HEK293 (cell line): Measurements from ENCODE around the gene ATF6.

Experiments used
- CTCF ChIA-PET: fragments of 350-600 bp; formaldehyde crosslinking; extraction: SDS; loops from one replicate; lab custom pipeline; 2021; ENCODE audit warnings: antibody characterized with exemption; lab: Yijun Ruan, JAX
- POLR2A ChIA-PET: fragments of 300-600 bp; formaldehyde crosslinking; extraction: SDS; loops from one replicate; lab custom pipeline; 2020; ENCODE audit warnings: antibody characterized with exemption, inconsistent platforms; lab: Yijun Ruan, JAX
- H3K27ac ChIP-seq: fragments of 200-500 bp; sonication (Bioruptor generic); 2 replicates; pipeline ENCODE4 v1.5.1; 2014; ENCODE audit warnings: low read depth, low read length, control low read depth, inconsistent platforms; ENCODE audit errors: extremely low read depth
- H3K36me3 ChIP-seq, 2 experiments: fragments of 200-500 bp in 1 of 2; sonication (Bioruptor generic) in 1 of 2; 1 replicate in 1 of 2; 2 replicates in 1 of 2; pipeline ENCODE4 v1.5.1; 2014 to 2017; ENCODE audit warnings: inconsistent platforms in 2 of 2, low read length in 2 of 2; ENCODE audit not compliant: control insufficient read depth in 2 of 2, insufficient read depth in 1 of 2
- H3K4me1 ChIP-seq: fragments of 200-500 bp; sonication (Bioruptor generic); 2 replicates; pipeline ENCODE4 v1.5.1; 2014; ENCODE audit warnings: mild to moderate bottlenecking, low read length, inconsistent platforms; ENCODE audit not compliant: control insufficient read depth, insufficient read depth
- H3K4me3 ChIP-seq: 2 replicates; pipeline ENCODE4 v1.5.1; 2011; ENCODE audit warnings: low read depth, mild to moderate bottlenecking, control low read depth, low read length, moderate library complexity
- H3K9me3 ChIP-seq: fragments of 200-500 bp; sonication (Bioruptor generic); 2 replicates; pipeline ENCODE4 v1.5.1; 2014; ENCODE audit warnings: low read depth, low read length, inconsistent platforms; ENCODE audit not compliant: control insufficient read depth, insufficient read depth
- GLI2 ChIP-seq: fragments of 450-650 bp; formaldehyde crosslinking; IDR thresholded peaks from 2 replicates; pipeline ENCODE4; 2017; ENCODE audit warnings: missing biosample characterization, missing genetic modification characterization, low read depth, borderline replicate concordance
- IKZF3 ChIP-seq: fragments of 450-650 bp; IDR thresholded peaks from 2 replicates; pipeline ENCODE4 v1.5.0; 2018; ENCODE audit warnings: missing biosample characterization, mild to moderate bottlenecking, missing genetic modification characterization, moderate library complexity
- KLF1 ChIP-seq: fragments of 450-650 bp; formaldehyde crosslinking; IDR thresholded peaks from 2 replicates; pipeline ENCODE4 v1.5.1; 2016; ENCODE audit warnings: missing biosample characterization, missing genetic modification characterization
- MYNN ChIP-seq: fragments of 450-650 bp; formaldehyde crosslinking; IDR thresholded peaks from 2 replicates; pipeline ENCODE4 v1.5.1; 2016; ENCODE audit warnings: missing biosample characterization, missing genetic modification characterization, borderline replicate concordance
- SP3 ChIP-seq: fragments of 450-650 bp; formaldehyde crosslinking; IDR thresholded peaks from 2 replicates; pipeline ENCODE4 v1.5.1; 2016; ENCODE audit warnings: missing biosample characterization, missing genetic modification characterization
- TCF7L2 ChIP-seq: IDR thresholded peaks from 2 replicates; pipeline ENCODE4 v1.6.1; 2011; ENCODE audit warnings: low read depth, mild to moderate bottlenecking, inconsistent platforms, low read length, moderate library complexity, borderline replicate concordance
- YY1 ChIP-seq: fragments of 450-650 bp; formaldehyde crosslinking; IDR thresholded peaks from 2 replicates; pipeline ENCODE4 v1.5.1; 2018; ENCODE audit warnings: missing biosample characterization, missing genetic modification characterization
- ZFP3 ChIP-seq: fragments of 450-650 bp; formaldehyde crosslinking; IDR thresholded peaks from 2 replicates; pipeline ENCODE4 v1.5.1; 2016; ENCODE audit warnings: low read depth, missing biosample characterization, missing genetic modification characterization
- ZNF10 ChIP-seq: fragments of 450-650 bp; formaldehyde crosslinking; IDR thresholded peaks from 2 replicates; pipeline ENCODE4 v1.5.1; 2017; ENCODE audit warnings: missing biosample characterization, missing genetic modification characterization
- ZNF214 ChIP-seq: fragments of 450-650 bp; formaldehyde crosslinking; IDR thresholded peaks from 2 replicates; pipeline ENCODE4 v1.5.1; 2017; ENCODE audit warnings: missing biosample characterization, mild to moderate bottlenecking, missing genetic modification characterization, borderline replicate concordance
- ZNF302 ChIP-seq: fragments of 450-650 bp; formaldehyde crosslinking; IDR thresholded peaks from 2 replicates; pipeline ENCODE4 v1.5.1; 2016; ENCODE audit warnings: missing biosample characterization, missing genetic modification characterization, low read depth
- ZNF423 ChIP-seq: fragments of 450-650 bp; formaldehyde crosslinking; IDR thresholded peaks from 2 replicates; pipeline ENCODE4 v1.5.1; 2016; ENCODE audit warnings: missing biosample characterization, missing genetic modification characterization
- ZNF560 ChIP-seq: fragments of 450-650 bp; formaldehyde crosslinking; IDR thresholded peaks from 2 replicates; pipeline ENCODE4 v1.5.1; 2017; ENCODE audit warnings: missing biosample characterization, missing genetic modification characterization, borderline replicate concordance
- ZNF610 ChIP-seq: fragments of 450-650 bp; formaldehyde crosslinking; IDR thresholded peaks from 2 replicates; pipeline ENCODE4 v1.5.1; 2016; ENCODE audit warnings: missing biosample characterization, missing genetic modification characterization, borderline replicate concordance
- ZNF626 ChIP-seq: fragments of 450-650 bp; sonication (Bioruptor Pico); formaldehyde crosslinking; IDR thresholded peaks from 2 replicates; pipeline ENCODE4 v1.5.1; 2018; ENCODE audit warnings: missing biosample characterization, missing genetic modification characterization, inconsistent platforms
- ZNF670 ChIP-seq: fragments of 450-650 bp; formaldehyde crosslinking; IDR thresholded peaks from 2 replicates; pipeline ENCODE4 v1.5.1; 2016; ENCODE audit warnings: missing biosample characterization, missing genetic modification characterization, low read depth
- ZSCAN23 ChIP-seq: fragments of 450-650 bp; formaldehyde crosslinking; IDR thresholded peaks from 2 replicates; pipeline ENCODE4 v1.5.1; 2016; ENCODE audit warnings: missing biosample characterization, missing genetic modification characterization
- ZSCAN30 ChIP-seq: fragments of 450-650 bp; IDR thresholded peaks from 2 replicates; pipeline ENCODE4 v1.5.1; 2018; ENCODE audit warnings: missing biosample characterization, mild to moderate bottlenecking, missing genetic modification characterization, moderate library complexity
- TF ChIP-seq, protein P1 (sequence below): fragments of 450-650 bp; formaldehyde crosslinking; optimal IDR thresholded peaks from 2 replicates; pipeline ENCODE3; 2016; ENCODE audit warnings: missing biosample characterization, mild to moderate bottlenecking, missing genetic modification characterization
- TF ChIP-seq, protein P2 (sequence below): sonication (generic); formaldehyde crosslinking; IDR thresholded peaks from 2 replicates; pipeline ENCODE4 v1.8.1; 2022; ENCODE audit warnings: mild to moderate bottlenecking, moderate library complexity, missing genetic modification reagents
- TF ChIP-seq, protein P3 (sequence below): fragments of 450-650 bp; formaldehyde crosslinking; IDR thresholded peaks from 2 replicates; pipeline ENCODE4 v1.5.1; 2016; ENCODE audit warnings: missing biosample characterization, missing genetic modification characterization
- TF ChIP-seq, protein P4 (sequence below): fragments of 450-650 bp; formaldehyde crosslinking; IDR thresholded peaks from 2 replicates; pipeline ENCODE4 v1.5.1; 2016; ENCODE audit warnings: missing biosample characterization, missing genetic modification characterization, low read depth
- TF ChIP-seq, protein P5 (sequence below): fragments of 450-650 bp; formaldehyde crosslinking; IDR thresholded peaks from 2 replicates; pipeline ENCODE4 v1.5.1; 2016; ENCODE audit warnings: missing biosample characterization, missing genetic modification characterization
- TF ChIP-seq, protein P6 (sequence below): fragments of 450-650 bp; formaldehyde crosslinking; IDR thresholded peaks from 2 replicates; pipeline ENCODE4 v1.5.1; 2017; ENCODE audit warnings: missing biosample characterization, missing genetic modification characterization

ATF6 gene

DNA sequence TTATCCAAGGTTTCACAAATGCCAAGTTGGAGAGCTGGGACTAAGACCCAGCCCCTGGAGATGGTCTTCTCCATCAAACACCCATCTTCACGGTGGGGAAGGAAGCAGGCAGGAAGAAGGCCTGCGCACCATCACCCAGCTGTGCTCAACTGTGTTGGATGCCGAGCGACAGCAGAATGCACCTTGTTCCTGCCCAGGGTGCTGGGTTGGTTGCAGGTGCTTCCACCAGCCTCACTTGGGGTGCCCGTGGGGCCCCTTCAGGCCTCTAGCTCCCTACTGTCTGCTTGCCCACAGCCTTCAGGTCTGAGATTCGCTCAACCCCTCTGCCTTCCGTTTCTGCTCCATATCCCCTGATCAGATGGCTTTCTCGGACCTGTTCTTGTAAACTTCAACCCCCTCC, 215.0 kb downstream of the ATF6 start (continued):
- TF ChIP-seq YY1 (tag by site-specific recombination) (no peak), ZNF423 (tag by site-specific recombination) (no peak), ZNF10 (no peak), MYNN (tag by site-specific recombination) (no peak), ZNF626 (tag by site-specific recombination) (no peak), ZNF214 (tag by site-specific recombination) (no peak), ZNF610 (tag by site-specific recombination) (no peak), ZFP3 (tag by site-specific recombination) (no peak), ZSCAN23 (tag by site-specific recombination) (no peak), TCF7L2 (no peak), ZSCAN30 (no peak), SP3 (tag by site-specific recombination) (no peak)
- TF ChIP-seq, protein P1, sequence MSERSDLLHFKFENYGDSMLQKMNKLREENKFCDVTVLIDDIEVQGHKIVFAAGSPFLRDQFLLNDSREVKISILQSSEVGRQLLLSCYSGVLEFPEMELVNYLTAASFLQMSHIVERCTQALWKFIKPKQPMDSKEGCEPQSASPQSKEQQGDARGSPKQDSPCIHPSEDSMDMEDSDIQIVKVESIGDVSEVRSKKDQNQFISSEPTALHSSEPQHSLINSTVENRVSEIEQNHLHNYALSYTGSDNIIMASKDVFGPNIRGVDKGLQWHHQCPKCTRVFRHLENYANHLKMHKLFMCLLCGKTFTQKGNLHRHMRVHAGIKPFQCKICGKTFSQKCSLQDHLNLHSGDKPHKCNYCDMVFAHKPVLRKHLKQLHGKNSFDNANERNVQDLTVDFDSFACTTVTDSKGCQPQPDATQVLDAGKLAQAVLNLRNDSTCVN (tag by site-specific recombination): no peak
- TF ChIP-seq, protein P2, sequence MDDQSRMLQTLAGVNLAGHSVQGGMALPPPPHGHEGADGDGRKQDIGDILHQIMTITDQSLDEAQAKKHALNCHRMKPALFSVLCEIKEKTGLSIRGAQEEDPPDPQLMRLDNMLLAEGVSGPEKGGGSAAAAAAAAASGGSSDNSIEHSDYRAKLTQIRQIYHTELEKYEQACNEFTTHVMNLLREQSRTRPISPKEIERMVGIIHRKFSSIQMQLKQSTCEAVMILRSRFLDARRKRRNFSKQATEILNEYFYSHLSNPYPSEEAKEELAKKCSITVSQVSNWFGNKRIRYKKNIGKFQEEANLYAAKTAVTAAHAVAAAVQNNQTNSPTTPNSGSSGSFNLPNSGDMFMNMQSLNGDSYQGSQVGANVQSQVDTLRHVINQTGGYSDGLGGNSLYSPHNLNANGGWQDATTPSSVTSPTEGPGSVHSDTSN: no peak
- TF ChIP-seq, all 188 proteins: peak for 0

DNA sequence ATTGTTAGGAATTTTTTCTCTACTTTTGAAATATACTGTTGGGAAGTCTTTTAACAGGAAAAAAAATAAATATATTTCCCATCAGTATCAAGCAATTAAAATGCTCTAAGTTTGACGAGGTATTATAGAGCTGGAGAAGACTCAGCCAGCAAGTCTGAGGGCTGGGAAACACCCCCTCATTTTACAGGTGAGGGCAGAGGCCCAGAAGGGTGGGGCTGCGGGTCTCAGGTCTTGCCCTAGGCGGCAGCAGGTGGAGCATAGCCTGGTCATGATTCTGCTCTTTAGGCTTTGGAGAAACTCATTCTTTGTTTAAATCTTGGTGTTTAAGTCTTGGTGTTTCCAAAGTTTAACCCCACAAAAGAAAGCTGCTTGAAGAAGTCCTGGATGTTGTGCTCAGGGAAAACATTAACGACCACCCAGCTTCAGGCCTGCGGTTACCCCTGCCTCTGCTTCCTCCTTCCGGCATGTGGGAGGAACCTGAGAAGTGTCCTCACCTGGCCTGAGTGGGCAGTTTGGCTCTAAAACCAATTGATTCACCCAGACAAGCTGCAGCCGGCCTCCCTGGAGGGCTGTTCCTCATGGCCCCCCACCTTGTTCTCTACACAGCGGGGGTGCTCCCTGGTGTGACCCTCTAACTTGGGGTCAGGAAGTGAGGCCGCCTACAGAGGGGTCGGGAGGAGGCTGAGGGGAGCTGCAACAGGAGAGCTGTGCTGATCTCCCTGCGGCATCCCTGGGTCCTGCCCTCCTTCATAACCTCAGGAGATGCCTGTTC, 215.8 kb downstream of the ATF6 start:
- CTCF ChIA-PET: no interaction called here
- Histone ChIP-seq H3K36me3 (no peaks in the 10 kb centered on the region), H3K9me3 (no peaks in the 10 kb centered on the region), H3K4me3 (no peak overlapping the region), H3K4me1 (no peaks in the 10 kb centered on the region), H3K27ac (no peak overlapping the region)
- TF ChIP-seq GLI2 (no peak), ZNF670 (tag by site-specific recombination) (no peak), ZNF302 (no peak), ZNF560 (tag by site-specific recombination) (no peak), KLF1 (tag by site-specific recombination) (no peak), IKZF3 (tag by site-specific recombination) (no peak)
- TF ChIP-seq, protein P3, sequence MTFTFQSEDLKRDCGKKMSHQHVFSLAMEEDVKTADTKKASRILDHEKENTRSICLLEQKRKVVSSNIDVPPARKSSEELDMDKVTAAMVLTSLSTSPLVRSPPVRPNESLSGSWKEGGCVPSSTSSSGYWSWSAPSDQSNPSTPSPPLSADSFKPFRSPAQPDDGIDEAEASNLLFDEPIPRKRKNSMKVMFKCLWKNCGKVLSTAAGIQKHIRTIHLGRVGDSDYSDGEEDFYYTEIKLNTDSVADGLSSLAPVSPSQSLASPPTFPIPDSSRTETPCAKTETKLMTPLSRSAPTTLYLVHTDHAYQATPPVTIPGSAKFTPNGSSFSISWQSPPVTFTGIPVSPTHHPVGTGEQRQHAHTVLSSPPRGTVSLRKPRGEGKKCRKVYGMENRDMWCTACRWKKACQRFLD (tag by site-specific recombination): no peak
- TF ChIP-seq, protein P4, sequence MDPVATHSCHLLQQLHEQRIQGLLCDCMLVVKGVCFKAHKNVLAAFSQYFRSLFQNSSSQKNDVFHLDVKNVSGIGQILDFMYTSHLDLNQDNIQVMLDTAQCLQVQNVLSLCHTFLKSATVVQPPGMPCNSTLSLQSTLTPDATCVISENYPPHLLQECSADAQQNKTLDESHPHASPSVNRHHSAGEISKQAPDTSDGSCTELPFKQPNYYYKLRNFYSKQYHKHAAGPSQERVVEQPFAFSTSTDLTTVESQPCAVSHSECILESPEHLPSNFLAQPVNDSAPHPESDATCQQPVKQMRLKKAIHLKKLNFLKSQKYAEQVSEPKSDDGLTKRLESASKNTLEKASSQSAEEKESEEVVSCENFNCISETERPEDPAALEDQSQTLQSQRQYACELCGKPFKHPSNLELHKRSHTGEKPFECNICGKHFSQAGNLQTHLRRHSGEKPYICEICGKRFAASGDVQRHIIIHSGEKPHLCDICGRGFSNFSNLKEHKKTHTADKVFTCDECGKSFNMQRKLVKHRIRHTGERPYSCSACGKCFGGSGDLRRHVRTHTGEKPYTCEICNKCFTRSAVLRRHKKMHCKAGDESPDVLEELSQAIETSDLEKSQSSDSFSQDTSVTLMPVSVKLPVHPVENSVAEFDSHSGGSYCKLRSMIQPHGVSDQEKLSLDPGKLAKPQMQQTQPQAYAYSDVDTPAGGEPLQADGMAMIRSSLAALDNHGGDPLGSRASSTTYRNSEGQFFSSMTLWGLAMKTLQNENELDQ (tag by site-specific recombination): no peak
- TF ChIP-seq, protein P5, sequence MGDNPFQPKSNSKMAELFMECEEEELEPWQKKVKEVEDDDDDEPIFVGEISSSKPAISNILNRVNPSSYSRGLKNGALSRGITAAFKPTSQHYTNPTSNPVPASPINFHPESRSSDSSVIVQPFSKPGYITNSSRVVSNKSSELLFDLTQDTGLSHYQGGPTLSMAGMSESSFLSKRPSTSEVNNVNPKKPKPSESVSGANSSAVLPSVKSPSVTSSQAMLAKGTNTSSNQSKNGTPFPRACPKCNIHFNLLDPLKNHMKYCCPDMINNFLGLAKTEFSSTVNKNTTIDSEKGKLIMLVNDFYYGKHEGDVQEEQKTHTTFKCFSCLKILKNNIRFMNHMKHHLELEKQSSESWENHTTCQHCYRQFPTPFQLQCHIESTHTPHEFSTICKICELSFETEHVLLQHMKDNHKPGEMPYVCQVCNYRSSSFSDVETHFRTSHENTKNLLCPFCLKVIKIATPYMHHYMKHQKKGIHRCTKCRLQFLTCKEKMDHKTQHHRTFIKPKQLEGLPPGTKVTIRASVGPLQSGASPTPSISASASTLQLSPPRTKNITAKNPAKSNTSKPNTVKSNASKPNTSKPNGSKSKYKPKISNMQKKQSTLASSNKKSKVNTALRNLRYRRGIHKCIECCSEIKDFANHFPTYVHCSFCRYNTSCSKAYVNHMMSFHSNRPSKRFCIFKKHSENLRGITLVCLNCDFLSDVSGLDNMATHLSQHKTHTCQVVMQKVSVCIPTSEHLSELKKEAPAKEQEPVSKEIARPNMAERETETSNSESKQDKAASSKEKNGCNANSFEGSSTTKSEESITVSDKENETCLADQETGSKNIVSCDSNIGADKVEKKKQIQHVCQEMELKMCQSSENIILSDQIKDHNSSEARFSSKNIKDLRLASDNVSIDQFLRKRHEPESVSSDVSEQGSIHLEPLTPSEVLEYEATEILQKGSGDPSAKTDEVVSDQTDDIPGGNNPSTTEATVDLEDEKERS (tag by site-specific recombination): no peak
- TF ChIP-seq, protein P6, sequence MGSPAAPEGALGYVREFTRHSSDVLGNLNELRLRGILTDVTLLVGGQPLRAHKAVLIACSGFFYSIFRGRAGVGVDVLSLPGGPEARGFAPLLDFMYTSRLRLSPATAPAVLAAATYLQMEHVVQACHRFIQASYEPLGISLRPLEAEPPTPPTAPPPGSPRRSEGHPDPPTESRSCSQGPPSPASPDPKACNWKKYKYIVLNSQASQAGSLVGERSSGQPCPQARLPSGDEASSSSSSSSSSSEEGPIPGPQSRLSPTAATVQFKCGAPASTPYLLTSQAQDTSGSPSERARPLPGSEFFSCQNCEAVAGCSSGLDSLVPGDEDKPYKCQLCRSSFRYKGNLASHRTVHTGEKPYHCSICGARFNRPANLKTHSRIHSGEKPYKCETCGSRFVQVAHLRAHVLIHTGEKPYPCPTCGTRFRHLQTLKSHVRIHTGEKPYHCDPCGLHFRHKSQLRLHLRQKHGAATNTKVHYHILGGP (tag by site-specific recombination): no peak
- POLR2A ChIA-PET: no interaction called here
